Right renal cortex interstitium (tissue), 3 donors: Measurements from ENCODE around the gene NACC2. TPM values are rescaled to one million over a fixed set of nuclear protein-coding genes. Genes with fewer than 3 reads are reported as not detected.
A peak's percentile ranks its signal among the peaks of the same experiment; 100 is the strongest.

Experiments
- DNase-seq, 3 donors: peaks; one replicate each; pipeline ENCODE4 v3.0.0-alpha.2; 2013; ENCODE audit warnings: low read depth in 3 of 3, low spot score in 2 of 3
- polyA plus RNA-seq, 3 donors: library from polyadenylated mRNA; unstranded; fragments of 120-200 nt; gene quantifications; one replicate each; pipeline ENCODE4 v1.2.1, GENCODE V29; 2013; ENCODE audit not compliant: insufficient read length in 3 of 3

The NACC2 gene
- polyA plus RNA-seq, 3 donors, result 7.1 to 7.8 (median 7.2) TPM

DNA sequence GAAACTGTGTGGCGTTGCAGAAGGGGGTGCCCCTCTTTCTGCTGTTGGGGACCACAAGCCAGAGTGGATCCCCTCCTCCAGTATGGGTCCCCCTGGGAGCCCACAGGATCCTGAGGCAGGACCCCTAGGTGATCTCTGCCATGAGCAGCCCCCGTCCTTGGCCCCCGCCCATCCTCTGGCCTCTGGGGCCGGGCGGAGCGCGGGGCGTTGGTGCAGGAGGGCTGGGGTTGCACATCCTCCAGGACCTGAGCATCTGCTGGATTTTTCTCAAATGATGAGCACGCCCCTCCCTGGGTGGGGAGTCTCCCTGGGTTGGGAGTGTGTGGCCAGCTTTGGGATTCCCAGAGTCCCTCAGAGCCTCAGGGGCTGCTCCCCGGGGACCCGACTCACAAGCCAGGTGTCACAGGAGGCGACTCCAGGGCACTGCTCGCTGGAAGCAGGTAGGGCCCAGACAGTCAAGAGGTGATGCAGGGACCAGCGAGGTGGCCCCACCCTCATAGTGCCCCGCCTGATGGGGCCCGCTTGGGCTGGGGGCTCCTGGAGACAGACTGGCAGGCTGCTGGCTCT, 107.2 kb downstream of the NACC2 start:
- DNase-seq, result no peak

DNA sequence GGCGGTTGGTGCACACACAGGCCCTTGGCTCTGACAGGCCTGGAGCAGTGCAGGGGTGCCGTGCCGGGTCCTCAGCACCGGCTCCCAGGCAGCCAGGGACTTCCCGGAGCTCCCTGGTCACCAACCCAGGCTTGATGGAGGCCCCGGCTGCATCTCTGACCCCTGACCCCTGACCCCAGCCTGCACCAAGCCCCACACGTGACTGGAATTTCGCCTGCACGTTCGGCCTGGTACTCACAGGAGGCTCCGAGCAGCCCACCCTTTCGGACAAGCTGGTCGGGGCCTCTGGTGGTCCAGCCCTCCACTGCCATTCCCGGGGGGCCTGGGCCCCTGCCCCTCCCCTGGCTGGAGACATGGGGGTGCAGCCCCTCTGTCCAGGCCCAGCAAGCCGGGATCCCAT, 108.5 kb downstream of the NACC2 start:
- DNase-seq, result no peak

DNA sequence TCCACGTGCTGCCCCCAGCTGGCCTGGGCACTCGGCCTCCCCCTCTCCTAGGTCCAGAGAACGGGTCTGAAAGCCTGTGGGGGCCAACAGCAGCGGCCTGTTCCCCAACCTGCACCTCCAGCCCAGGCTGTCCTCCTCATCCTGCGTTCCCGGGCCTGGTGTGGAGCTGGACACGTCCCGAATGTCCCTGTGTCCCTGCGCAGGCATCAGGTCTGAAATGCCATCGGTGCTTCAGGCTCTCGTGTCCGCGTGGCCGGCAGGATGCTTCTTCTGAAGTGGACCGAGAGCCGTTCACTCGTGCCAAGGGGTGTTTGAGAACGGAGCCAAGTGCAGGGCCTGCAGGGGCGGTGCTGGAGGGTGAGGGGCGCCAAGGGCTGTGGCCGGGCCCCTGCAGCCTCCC, 109.2 kb downstream of the NACC2 start:
- DNase-seq, result no peak

DNA sequence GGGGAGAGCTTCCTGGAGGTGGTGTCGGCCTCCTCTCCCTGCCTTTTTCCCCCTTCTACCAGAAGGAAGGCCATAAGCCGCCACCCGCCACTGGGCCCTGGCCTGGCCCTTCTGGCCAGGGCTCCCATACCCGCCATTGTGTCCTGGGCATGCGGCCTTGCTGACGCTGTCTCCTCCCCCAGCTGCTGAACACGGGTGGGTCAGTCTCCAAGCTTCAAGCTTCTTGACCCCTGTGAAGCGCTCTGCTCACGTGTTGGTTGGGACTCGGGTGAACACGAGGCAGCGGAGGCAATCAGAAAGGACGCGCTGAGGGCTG, 109.7 kb downstream of the NACC2 start:
- no peak for DNase-seq

DNA sequence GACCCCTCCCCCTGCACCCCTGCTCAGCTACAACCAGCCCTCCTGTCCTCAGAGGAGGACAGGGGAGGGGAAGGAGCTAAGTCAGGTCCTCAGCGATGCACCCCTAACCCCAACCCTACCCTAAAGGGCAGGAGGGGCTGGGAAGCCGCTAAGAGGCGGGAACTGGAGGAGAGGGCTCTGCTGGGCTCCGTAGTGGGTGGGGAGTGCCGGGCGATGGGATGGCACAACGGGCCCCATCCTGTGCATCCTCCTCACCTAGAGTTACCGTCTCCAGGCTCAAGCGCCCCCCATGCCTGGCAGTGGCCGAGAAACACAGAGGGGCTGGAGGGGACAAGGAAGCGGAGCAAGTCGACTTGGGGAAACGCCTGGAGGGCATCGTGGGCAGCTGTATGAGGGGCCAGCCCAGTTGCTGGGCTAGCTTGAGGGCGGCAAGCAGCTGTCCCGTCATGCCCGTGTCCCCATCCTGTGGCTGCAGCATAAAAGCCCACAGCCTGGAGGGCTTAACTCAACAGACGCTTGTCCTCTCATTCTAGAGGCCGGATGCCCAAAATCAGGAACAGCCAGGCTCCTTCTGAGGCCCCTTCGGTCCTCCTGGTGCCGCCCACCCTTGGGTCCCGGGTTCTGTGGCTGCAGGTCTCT, 110.9 kb downstream of the NACC2 start:
- DNase-seq, result no peak

DNA sequence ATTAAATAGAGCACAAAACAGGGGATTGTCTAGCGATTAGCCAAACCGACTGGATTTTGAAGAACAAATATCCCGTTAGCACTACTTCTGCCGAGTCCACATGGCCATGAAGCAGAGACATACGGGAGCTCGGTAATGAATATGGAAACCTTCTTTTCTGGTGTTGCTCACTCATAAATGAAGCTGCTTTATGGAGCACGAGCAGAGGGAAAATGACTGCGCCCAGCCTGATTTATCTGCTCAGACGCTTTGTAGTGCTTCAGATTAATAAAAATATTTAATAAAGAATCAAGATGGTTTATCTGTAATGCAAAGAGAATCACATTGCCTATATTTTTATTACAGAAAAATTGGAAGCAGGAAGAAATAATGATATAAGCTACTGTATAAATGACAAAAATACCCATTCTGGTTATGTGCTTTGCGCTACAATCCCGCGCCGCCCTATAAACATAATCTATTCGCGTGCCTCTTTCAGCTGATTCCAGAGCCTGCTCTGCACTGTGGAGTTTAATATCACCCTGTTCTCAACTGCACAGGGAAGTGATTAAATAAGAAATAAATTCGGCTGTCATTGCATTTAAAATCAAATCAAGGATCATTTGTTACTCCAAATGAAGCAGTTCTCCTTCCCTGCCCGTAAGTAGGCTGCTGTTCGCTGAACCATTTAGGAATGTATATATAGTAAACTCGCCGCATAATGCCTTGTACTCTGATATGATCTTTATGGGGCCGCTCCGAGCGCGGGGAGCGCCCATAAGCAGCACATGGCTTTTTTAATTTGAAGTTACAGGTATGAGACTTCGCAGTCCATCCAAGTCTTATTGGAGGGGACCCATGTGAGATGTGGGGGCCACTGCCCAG, 111.6 kb downstream of the NACC2 start:
- no peak for DNase-seq

DNA sequence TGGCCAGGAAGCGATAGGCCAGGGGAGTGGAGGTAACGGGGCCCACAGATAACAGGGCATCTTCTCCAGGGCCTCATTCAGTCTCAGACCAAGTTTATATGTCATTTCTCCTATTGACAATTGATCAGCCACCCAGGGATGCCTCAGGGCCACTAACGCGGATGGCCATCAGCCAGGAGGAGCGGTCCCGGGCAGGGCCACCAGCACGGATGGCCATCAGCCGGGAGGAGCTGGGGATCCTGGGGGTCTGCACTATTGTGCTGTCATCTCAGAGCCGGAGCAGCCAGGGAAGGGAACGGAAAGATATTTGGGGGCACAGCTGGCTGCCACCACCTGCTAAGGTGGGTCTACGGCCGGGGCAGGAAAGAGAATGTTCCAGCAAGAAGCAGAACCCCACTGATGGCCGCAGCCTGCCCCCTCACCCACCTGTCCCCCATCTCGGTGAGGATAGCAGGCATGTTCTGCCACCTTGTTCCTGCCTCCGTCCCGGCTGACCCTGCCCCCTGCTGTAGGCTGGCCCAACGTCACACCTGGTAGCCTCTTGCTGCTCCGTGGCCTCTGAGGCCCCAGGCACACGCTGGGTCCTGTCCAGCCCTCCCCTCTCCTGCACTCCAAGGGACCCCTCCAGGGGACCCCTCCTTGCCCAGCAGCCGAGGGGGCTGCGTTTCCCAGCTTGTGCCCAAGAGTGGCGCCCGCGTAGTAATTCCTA, 112.4 kb downstream of the NACC2 start:
- no peak for DNase-seq

DNA sequence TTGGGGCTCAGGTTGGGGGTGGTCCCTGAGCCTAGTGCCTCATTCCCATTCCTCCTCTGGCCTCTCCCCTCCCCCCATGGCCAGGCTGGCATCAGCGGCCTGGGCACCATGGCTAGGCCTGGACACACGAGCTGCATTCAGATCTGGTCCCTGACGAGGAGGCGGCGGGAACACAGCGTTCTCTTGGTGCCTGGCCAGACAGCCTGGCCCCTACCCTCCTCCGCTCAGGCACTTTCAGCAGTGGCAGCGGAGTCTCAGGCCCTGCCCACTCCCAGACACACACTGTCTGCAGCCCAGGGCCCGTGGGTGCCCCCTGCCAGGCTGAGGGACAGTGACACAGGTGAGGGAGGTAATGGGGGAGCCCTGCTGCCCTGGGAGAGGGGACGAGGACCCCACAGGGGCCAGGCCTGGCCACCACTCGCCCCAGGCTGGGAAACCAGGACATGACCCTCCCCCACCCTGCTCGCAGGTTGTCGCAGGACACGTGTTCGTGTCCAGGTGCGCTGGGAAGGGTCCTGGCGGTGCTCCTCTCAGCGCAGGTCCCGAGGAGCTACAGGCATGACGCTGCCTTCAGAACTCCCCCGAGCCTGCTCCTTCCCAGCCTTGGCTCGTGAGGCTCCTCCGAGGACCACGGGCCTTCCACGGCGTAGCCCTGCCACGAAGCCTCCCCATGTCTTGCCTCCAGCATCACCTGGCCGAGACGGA, 114.0 kb downstream of the NACC2 start:
- DNase-seq, result no peak

DNA sequence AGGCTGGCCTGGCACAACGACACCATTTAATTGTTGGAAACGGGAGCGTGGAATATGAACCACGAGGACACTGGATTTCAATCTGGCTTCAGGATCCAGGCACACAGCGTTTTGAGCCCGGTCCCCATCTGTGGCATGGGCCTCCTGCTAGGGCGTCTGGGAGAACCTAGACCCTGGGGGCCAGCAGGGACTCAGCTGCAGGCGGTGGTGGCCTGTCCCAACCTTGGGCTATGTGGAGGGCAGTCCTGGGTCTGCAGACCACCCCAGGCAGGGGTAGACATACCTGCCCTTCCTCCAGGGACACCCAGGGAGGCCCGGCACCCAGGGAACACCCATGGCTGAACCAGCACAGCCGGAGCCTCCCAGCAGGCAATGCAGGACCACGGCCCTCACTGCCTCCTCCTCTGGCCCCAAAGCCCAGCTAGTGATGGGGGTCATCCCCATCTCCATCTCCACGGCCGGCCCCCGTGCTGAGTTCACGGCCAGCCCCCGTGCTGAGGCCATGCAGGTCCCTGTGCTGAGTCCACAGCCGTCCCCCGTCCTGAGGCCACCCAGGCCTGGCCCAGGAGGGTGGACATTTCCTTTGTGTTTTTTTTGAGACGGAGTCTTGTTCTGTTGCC, 115.4 kb downstream of the NACC2 start:
- DNase-seq, result no peak

DNA sequence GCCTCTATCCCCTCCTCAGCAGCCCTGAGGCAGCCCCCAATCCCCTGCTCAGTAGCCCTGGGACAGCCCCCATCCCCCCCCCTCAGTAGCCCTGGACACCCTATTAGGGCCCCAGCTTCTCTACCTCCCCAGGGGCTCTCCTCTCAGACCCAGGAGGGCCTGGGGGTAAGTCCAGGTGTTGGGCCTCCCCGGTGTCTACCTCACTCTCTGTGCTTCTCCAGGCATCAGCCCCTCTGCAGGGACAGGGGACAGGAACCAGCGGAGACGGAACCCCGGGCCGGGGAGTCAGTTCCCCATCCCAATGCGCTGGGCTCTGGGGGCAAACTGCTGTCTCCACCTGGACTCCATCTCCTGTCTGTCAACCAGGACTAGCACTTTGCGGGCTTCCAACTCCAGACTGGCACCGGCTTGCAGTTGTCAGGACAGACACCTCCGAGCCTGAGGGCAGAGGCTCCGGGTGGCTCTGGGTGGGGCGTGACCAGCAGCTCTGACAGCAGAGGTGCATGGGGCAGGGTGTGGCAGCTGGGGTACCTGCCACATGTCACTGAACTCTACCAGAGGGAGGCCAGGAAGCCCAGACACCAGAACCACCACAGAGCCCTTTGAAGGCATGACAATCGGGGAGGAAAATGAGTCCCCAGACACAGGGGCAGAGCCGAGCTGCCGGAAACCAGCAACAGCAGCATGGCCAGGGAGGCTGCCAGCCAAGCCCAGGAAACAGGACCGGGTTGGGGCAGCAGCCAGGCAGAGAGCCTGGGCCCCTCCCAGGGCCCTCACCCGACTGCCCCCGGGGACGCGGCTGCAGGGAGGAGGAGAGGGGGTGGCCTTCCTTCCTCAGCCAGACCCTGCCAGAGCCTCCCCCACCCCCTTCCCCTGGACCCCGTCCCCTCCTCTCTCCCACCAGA, 116.2 kb downstream of the NACC2 start:
- no peak for DNase-seq

DNA sequence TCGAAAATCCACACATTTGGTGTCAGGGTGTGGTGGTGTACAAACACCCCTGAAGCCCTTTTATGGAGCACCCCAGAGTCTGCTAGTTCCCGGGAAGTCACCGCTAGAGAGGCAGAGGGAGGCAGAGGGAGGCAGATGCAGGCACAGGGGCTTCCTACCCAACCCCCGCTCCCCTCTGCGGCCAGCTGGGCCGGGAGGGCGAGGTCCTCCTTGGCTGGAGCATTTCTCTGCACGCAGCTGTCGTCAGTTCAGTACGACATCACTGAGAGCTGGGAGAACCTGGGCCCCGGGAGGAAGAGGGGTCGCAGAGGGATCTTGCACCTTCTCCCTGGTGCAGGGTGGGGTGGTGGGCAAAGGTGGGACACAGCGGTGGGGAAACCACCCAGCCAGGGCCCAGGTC, 118.1 kb downstream of the NACC2 start:
- DNase-seq, result no peak

DNA sequence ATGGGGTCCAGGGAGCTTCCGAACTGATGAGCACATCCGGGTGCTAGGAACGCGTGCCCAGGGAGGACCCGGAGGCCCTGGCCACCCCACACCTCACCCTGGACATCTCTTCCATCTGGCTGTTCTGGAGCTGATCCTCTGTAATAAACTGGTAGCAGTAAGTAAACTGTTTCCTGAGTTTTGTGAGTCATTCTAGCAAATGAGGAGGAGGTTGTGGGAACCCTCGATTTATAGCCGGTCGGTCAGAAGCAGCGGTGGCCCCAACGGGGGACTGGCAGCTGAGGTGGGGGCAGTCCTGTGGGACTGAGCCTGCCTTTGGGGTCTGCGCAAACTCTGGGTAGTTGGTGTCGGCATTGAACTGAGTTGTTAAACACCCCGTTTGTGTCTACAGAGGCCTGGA, 118.6 kb downstream of the NACC2 start:
- no peak for DNase-seq

DNA sequence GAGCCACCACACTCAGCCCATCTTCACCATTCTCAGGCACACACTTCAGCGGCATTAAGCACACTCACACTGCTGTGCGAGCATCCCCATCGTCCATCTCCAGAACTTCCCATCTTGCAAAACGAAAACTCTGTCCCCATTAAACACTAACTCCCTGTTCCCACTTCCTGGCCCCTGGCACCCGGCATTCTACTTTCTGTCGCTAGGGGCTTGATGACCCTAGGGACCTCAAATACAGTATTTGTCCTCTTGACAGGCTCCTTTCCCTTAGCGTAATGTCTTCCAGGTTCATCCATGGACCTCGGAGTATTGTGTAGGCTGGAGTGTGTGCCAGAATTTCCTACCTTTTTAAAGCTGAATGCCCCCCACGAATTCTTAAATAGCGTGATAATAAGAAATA, 119.3 kb downstream of the NACC2 start:
- DNase-seq, result no peak

DNA sequence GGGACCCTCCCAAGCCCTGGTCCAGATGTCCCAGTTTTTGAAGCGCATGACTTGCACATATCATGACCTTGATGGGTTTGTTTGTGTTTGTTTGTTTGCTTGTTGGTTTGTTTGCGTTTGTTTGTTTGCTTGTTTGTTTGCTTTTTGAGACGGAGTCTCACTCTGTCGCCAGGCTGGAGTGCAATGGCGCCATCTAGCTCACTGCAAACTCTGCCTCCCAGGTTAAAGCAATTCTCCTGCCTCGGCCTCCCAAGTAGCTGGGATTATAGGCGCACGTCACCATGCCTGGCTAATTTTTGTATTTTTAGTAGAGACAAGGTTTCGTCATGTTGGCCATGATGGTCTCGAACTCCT, 120.9 kb downstream of the NACC2 start:
- DNase-seq, result no peak

DNA sequence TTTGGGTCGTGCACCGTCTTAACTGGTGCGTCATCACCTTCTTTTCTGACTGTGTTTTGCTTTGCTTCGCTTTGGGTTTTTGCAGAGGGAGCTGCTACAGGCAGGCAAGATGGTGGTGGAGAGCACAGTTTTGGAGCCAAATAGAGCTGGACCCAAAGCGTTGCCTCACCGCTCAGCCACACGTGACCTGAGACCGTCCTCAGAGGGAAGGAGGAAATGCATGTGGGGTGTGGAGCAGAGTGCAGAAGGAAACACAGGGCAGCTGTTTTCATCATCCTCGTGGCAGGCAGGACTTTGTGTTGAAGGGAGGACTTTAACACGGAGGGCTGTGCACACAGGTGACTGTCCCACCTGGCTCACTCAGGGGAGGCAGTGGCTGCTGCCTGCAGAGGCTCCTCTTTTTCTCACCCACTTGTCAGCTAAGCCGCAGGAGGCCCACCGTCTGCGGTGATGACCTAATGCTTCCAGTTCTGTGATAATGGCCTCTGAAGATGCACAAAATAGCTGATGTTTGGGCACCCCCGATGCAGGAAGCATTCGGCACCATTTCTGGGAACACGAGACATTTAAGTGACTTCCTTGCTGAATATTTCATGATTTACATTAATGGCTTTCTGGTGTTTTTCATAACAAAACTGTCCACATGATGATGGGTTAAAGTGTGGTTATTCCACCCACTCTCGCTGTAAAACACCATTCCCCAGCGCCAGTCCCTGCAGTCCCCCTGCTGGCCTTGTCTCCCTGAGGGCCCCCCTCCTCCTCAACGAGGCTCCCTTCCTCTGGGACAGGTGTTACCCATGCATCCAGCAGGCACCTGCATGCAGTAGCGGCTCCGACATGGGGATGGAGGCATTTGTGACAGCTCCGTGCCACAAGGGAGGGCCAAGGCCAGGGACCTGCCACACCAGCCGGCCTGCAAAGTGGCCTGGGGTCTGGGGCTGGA, 121.5 kb downstream of the NACC2 start:
- no peak for DNase-seq

DNA sequence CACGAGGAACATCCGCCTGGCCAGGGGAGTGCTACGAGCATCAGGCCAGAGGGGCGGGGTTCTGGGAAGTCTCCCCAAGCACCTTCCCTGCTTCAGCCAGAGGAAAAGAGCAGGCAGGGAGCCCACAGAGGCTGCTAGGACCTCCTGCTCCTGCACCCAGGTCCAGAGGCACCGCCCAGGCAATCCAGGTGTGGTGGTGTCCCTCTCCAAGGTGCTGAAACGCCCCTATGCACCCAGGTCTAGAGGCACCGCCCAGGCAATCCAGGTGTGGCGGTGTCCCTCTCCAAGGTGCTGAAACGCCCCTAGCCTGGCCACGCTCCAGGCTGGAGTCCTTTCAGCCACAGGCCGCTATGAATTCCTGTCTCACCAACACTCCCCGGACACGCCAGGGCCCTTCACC, 123.2 kb downstream of the NACC2 start:
- peak; percentile 53 to 71 (median 64) for DNase-seq

DNA sequence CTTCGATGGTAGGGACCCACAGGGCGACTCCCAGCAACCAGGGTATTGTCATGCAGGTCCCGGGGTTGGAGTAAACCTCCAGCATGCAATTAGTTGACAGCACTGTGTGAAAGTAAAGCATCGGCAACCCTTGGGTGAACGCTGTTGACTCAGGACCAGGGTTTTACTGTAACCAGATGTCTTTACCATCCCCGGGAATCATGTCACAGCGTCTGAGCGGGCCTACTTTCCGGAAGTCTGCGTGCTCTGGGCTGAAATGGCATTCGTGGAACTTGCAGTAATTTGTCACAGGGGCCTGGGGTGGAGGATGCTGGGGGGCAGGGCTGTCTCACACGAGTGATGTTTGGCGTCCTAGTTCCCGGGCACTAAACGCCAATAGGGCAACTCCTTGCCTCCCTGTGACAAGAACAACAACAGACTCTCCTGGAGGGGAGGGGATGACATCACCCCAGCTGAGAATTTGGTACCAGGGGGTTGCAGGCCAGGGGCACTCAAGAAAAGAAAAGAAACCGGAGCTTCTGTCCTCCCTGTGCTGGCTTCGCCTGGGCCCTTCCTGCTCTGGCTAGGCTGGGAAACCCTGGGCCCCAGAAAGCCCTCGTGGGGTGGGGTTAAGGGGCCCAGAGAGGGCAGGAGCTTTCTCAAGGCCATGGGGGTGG, 123.8 kb downstream of the NACC2 start:
- no peak for DNase-seq
